ENCODE data around the gene CCDC190. TPM values are rescaled to one million over a fixed set of nuclear protein-coding genes. Genes with fewer than 3 reads are reported as not detected.

The CCDC190 gene
- total and polyA plus RNA-seq, 2 of the 13 experiments (the other 11 are each of a cell fraction or from before 2014, with no cell fraction given): not detected

DNA sequence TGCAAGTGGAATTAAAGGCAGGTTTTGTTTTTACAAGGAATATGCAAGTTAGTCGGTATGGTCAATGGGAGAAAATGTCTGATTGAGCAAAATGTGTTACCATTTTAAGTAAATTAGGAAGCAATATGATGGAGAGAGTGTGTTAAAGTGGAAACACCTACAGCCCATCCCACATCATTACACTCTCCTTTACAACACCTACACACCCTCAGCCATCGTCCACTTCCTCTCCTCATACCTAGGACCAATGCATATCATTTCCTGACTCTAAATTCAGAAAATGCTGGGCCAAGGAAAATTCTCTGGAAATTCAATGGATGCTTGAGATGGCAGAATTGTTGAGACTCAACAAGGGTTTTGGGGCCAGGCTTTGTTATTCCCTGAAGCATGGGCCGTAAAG, 16.4 kb upstream of the CCDC190 start:
- Histone ChIP-seq H3K27ac (ENCODE audit: extremely low read length, insufficient read depth, low read length) (no peak overlapping the region), H3K27me3 (ENCODE audit: control insufficient read depth in 1 of 2, insufficient read depth in 2 of 2, low read length in 2 of 2) (peaks cover 0 to 18% of the 10 kb centered on the region in 2 experiments; a peak in 2 of 5 replicates), H3K4me3 (replicated peaks in 1 of 3; ENCODE audit: insufficient read depth in 1 of 3, low read depth in 2 of 3, low read length in 3 of 3) (no peak overlapping the region), H3K9me3 (ENCODE audit: low read length) (no peaks in the 10 kb centered on the region), H3K36me3 (replicated peaks in 1 of 2; ENCODE audit: control insufficient read depth in 1 of 2, insufficient read depth in 2 of 2, low read length in 2 of 2) (no peaks in the 10 kb centered on the region), H3K4me2 (ENCODE audit: low read depth, low read length) (no peak overlapping the region), H3K4me1 (ENCODE audit: insufficient read depth, low read length) (peaks cover 24% of the 10 kb centered on the region), H3K79me2 (ENCODE audit: insufficient read depth, low read length) (no peaks in the 10 kb centered on the region), H2AFZ (ENCODE audit: low read length) (no peak overlapping the region), H4K20me1 (ENCODE audit: insufficient read depth, low read length) (no peaks in the 10 kb centered on the region), H3K9ac (ENCODE audit: insufficient read depth, low read depth, low read length) (no peak overlapping the region)
- no TSS peak for BruUV-seq (replicated peaks)
- no peak for ATAC-seq
- TF ChIP-seq, protein P1, sequence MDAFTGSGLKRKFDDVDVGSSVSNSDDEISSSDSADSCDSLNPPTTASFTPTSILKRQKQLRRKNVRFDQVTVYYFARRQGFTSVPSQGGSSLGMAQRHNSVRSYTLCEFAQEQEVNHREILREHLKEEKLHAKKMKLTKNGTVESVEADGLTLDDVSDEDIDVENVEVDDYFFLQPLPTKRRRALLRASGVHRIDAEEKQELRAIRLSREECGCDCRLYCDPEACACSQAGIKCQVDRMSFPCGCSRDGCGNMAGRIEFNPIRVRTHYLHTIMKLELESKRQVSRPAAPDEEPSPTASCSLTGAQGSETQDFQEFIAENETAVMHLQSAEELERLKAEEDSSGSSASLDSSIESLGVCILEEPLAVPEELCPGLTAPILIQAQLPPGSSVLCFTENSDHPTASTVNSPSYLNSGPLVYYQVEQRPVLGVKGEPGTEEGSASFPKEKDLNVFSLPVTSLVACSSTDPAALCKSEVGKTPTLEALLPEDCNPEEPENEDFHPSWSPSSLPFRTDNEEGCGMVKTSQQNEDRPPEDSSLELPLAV (CRISPR knock-in tag; conservative IDR thresholded peaks at IDR 0.05; ENCODE audit: low read depth): no peak
- TF ChIP-seq ZFP36 (IDR thresholded peaks at IDR 0.05; ENCODE audit: borderline replicate concordance, low read depth, low read length, partially characterized antibody): no peak
- no peak for TF ChIP-seq ZNF792 (CRISPR knock-in tag; IDR thresholded peaks at IDR 0.05)
- no peak for TF ChIP-seq ATF2 (CRISPR knock-in tag; IDR thresholded peaks at IDR 0.05)
- no peak for TF ChIP-seq GABPA (IDR thresholded peaks at IDR 0.05; ENCODE audit: low read depth, low read length)
- TF ChIP-seq GABPA (CRISPR knock-in tag; IDR thresholded peaks at IDR 0.05; ENCODE audit: low read depth): no peak
- TF ChIP-seq ZNF660 (CRISPR knock-in tag; IDR thresholded peaks at IDR 0.05; ENCODE audit: borderline replicate concordance, low read depth): no peak
- no peak for TF ChIP-seq SRSF4 (IDR thresholded peaks at IDR 0.05; ENCODE audit: low read depth, low read length, poor library complexity, severe bottlenecking)
- TF ChIP-seq MYC (CRISPR knock-in tag; IDR thresholded peaks at IDR 0.05; ENCODE audit: borderline replicate concordance): no peak
- POLR2A ChIA-PET: no interaction called here
- intact Hi-C loops (cut with micrococcal nuclease; ENCODE audit: unreplicated experiment): no loop called here
- CTCF ChIA-PET (ENCODE audit: low intra/inter-chr PET ratio, low total read pairs): interaction anchor here (1.2 to 1.8 kb wide), 3 partner anchors 194 to 438 kb away, joined by 4 to 23 read pairs (median 9); no protein-coding TSS in a partner anchor
- 17% methylated on average over 3 of the region's 3 CpGs for WGBS (ENCODE audit: low lambda C conversion rate)
- in situ Hi-C loops (cut with HindIII; ENCODE audit: extremely low pct_ligation_motif_present, low pct_unique_long_range_greater_than_20kb): loop anchor here (5.0 kb wide), 1 partner anchor 305 kb away; no protein-coding TSS in a partner anchor
- no peak for DNase-seq (ENCODE audit: low spot score)
- FAIRE-seq: no peak
